ENCODE results near the gene YAE1. TPM values are rescaled to one million over a fixed set of nuclear protein-coding genes. Genes with fewer than 3 reads are reported as not detected.

Gene YAE1
- total and polyA plus RNA-seq, 11 donors, result 8.4 to 27.7 (median 16.7) TPM

DNA sequence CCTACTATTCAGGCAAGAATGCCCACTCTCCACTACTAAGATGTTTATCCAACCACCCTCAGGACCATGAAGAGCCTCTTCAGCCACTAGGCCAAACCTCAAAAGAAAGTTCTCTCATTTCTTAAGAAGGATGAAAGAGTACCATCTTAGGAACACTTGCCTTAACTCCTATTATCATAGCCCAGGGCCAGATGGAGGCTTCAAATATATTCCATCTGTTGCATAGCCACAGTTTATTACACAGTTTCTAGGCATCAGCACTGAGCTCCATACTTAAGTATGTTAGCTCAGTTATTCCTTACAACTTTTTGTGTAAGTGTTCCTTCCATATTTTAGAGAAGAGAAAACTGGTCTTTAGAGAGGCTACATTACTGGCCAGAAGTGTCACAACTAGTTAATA is 37.4 kb upstream of the YAE1 start:
- ATAC-seq (no peak), DNase-seq (no peak)
- Histone ChIP-seq H3K27ac (no peak overlapping the region), H3K4me3 (no peak overlapping the region), H3K27me3 (peaks cover 0 to 3% (median 0%) of the 10 kb centered on the region in 9 donors), H3K4me1 (no peaks in the 10 kb centered on the region), H3K9me3 (no peaks in the 10 kb centered on the region), H3K36me3 (no peaks in the 10 kb centered on the region)
- TF ChIP-seq, protein P1, sequence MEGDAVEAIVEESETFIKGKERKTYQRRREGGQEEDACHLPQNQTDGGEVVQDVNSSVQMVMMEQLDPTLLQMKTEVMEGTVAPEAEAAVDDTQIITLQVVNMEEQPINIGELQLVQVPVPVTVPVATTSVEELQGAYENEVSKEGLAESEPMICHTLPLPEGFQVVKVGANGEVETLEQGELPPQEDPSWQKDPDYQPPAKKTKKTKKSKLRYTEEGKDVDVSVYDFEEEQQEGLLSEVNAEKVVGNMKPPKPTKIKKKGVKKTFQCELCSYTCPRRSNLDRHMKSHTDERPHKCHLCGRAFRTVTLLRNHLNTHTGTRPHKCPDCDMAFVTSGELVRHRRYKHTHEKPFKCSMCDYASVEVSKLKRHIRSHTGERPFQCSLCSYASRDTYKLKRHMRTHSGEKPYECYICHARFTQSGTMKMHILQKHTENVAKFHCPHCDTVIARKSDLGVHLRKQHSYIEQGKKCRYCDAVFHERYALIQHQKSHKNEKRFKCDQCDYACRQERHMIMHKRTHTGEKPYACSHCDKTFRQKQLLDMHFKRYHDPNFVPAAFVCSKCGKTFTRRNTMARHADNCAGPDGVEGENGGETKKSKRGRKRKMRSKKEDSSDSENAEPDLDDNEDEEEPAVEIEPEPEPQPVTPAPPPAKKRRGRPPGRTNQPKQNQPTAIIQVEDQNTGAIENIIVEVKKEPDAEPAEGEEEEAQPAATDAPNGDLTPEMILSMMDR (IDR thresholded peaks at IDR 0.05), result no peak
- TF ChIP-seq POLR2A (IDR thresholded peaks at IDR 0.05), result no peak
- intact Hi-C loops (cut with DNase I), result loop anchor here in 1 of 10 donors (10.0 kb wide), 1 partner anchor 1134 kb away; no protein-coding TSS in a partner anchor

GRCh38 chr7:39529582-39529981 is 36.6 kb upstream of the YAE1 start:
- intact Hi-C loops (cut with DNase I), result loop anchor here in 1 of 10 donors (10.0 kb wide), 1 partner anchor 1135 kb away; no protein-coding TSS in a partner anchor

GRCh38 chr7:39530971-39531370 is 35.2 kb upstream of the YAE1 start:
- Histone ChIP-seq H3K27ac (no peak overlapping the region), H3K4me1 (no peaks in the 10 kb centered on the region), H3K27me3 (no peaks in the 10 kb centered on the region), H3K9me3 (no peaks in the 10 kb centered on the region), H3K36me3 (no peaks in the 10 kb centered on the region), H3K4me3 (no peak overlapping the region)
- DNase-seq (no peak), ATAC-seq (no peak)
- 49 to 54% (median 53%) methylated on average over 7 of the region's 7 CpGs for WGBS, 4 donors
- TF ChIP-seq, protein P1 (IDR thresholded peaks at IDR 0.05), result no peak
- TF ChIP-seq POLR2A (IDR thresholded peaks at IDR 0.05), result no peak
- intact Hi-C loops (cut with DNase I), result no loop called here

More at GRCh38 chr7:39529582-39529981, 36.6 kb upstream of the YAE1 start:
- TF ChIP-seq, protein P1 (IDR thresholded peaks at IDR 0.05), result no peak
- no peak for TF ChIP-seq POLR2A (IDR thresholded peaks at IDR 0.05)
- H3K4me1 ChIP-seq, result no peaks in the 10 kb centered on the region
- peaks cover 0 to 3% (median 0%) of the 10 kb centered on the region in 9 donors for H3K27me3 ChIP-seq
- DNase-seq (no peak), ATAC-seq (no peak)
- H3K9me3 ChIP-seq, result no peaks in the 10 kb centered on the region
- no peak overlapping the region for H3K27ac ChIP-seq
- H3K4me3 ChIP-seq, result no peak overlapping the region
- no peaks in the 10 kb centered on the region for H3K36me3 ChIP-seq
- 84 to 92% (median 87%) methylated on average over 3 of the region's 3 CpGs for WGBS, 4 donors

DNA sequence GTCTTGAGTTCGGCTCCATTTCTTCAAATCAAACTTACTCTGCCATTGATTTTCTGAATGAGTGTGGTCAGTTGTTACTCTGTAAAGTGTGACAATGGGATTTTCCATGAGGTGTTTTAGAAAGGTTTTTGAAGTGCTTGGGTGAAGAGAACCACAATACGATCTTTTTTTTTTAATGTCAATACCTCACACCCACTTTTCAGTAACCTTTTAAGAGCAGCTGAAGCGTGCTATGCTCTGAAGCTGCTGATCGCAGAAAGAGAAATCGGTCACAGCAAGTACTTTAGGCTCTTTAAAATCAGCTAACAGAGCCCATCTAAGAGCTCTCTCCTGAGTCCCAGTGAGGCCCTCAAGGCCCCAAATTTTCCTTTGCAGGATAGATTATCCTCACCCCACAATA is 34.4 kb upstream of the YAE1 start:
- Histone ChIP-seq H3K4me3 (no peak overlapping the region), H3K36me3 (no peaks in the 10 kb centered on the region), H3K27me3 (no peaks in the 10 kb centered on the region), H3K27ac (no peak overlapping the region), H3K4me1 (no peaks in the 10 kb centered on the region), H3K9me3 (no peaks in the 10 kb centered on the region)
- 89 to 93% (median 91%) methylated on average over 5 of the region's 5 CpGs for WGBS, 4 donors
- TF ChIP-seq, protein P1 (IDR thresholded peaks at IDR 0.05), result no peak
- TF ChIP-seq POLR2A (IDR thresholded peaks at IDR 0.05), result no peak
- intact Hi-C loops (cut with DNase I), result no loop called here
- no peak for ATAC-seq
- DNase-seq, result no peak
